ENCODE measurements around the gene SLC35A3.

SLC35A3 gene

GRCh38 chr1:100065183-100065968 is 95.6 kb downstream of the SLC35A3 start:
- no peak overlapping the region for H3K4me3 Mint-ChIP-seq

GRCh38 chr1:100065969-100066227 is 96.1 kb downstream of the SLC35A3 start:
- Mint-ChIP-seq H3K9me3 (no peaks in the 10 kb centered on the region), H3K27me3 (ENCODE audit: low read depth) (no peaks in the 10 kb centered on the region), H3K4me3 (no peak overlapping the region), H3K36me3 (ENCODE audit: low read depth) (peaks cover 44% of the 10 kb centered on the region), H3K4me1 (ENCODE audit: low read depth) (peaks cover 27% of the 10 kb centered on the region), H3K27ac (no peak overlapping the region)

More at GRCh38 chr1:100065183-100065968, 95.6 kb downstream of the SLC35A3 start:
- Mint-ChIP-seq H3K4me1 (ENCODE audit: low read depth) (peaks cover 27% of the 10 kb centered on the region), H3K27me3 (ENCODE audit: low read depth) (no peaks in the 10 kb centered on the region), H3K9me3 (no peaks in the 10 kb centered on the region), H3K27ac (no peak overlapping the region), H3K36me3 (ENCODE audit: low read depth) (peaks cover 46% of the 10 kb centered on the region)

GRCh38 chr1:100070201-100070939 is 100.6 kb downstream of the SLC35A3 start:
- H3K4me3 Mint-ChIP-seq = no peak overlapping the region
- no peaks in the 10 kb centered on the region for H3K9me3 Mint-ChIP-seq
- H3K27ac Mint-ChIP-seq = peak overlapping the region; percentile 42
- peaks cover 17% of the 10 kb centered on the region for H3K4me1 Mint-ChIP-seq (ENCODE audit: low read depth)
- H3K36me3 Mint-ChIP-seq (ENCODE audit: low read depth) = peaks cover 42% of the 10 kb centered on the region
- H3K27me3 Mint-ChIP-seq (ENCODE audit: low read depth) = no peaks in the 10 kb centered on the region

- Mint-ChIP-seq H3K4me3 (no peak overlapping the region), H3K9me3 (no peaks in the 10 kb centered on the region), H3K36me3 (ENCODE audit: low read depth) (peaks cover 42% of the 10 kb centered on the region), H3K27me3 (ENCODE audit: low read depth) (no peaks in the 10 kb centered on the region), H3K4me1 (ENCODE audit: low read depth) (peaks cover 24% of the 10 kb centered on the region), H3K27ac (no peak overlapping the region)
Observed at GRCh38 chr1:100073531-100073930, 103.7 kb downstream of the SLC35A3 start.

GRCh38 chr1:100074604-100075395 is 105.0 kb downstream of the SLC35A3 start:
- Mint-ChIP-seq H3K27me3 (ENCODE audit: low read depth) (no peaks in the 10 kb centered on the region), H3K36me3 (ENCODE audit: low read depth) (peaks cover 44% of the 10 kb centered on the region)

GRCh38 chr1:100075773-100076172 is 106.0 kb downstream of the SLC35A3 start:
- Mint-ChIP-seq H3K36me3 (ENCODE audit: low read depth) (peaks cover 39% of the 10 kb centered on the region), H3K4me1 (ENCODE audit: low read depth) (peaks cover 11% of the 10 kb centered on the region), H3K27me3 (ENCODE audit: low read depth) (no peaks in the 10 kb centered on the region), H3K4me3 (no peak overlapping the region), H3K27ac (no peak overlapping the region), H3K9me3 (no peaks in the 10 kb centered on the region)

More at GRCh38 chr1:100074604-100075395, 105.0 kb downstream of the SLC35A3 start:
- Mint-ChIP-seq H3K9me3 (no peaks in the 10 kb centered on the region), H3K4me3 (no peak overlapping the region), H3K4me1 (ENCODE audit: low read depth) (peaks cover 17% of the 10 kb centered on the region), H3K27ac (no peak overlapping the region)

GRCh38 chr1:100076319-100076718 is 106.5 kb downstream of the SLC35A3 start:
- Mint-ChIP-seq H3K36me3 (ENCODE audit: low read depth) (peaks cover 37% of the 10 kb centered on the region), H3K27me3 (ENCODE audit: low read depth) (no peaks in the 10 kb centered on the region), H3K9me3 (no peaks in the 10 kb centered on the region), H3K4me3 (no peak overlapping the region), H3K27ac (no peak overlapping the region), H3K4me1 (ENCODE audit: low read depth) (peaks cover 11% of the 10 kb centered on the region)

GRCh38 chr1:100076744-100077143 is 106.9 kb downstream of the SLC35A3 start:
- H3K9me3 Mint-ChIP-seq = no peaks in the 10 kb centered on the region
- H3K4me1 Mint-ChIP-seq (ENCODE audit: low read depth) = peaks cover 11% of the 10 kb centered on the region
- no peak overlapping the region for H3K27ac Mint-ChIP-seq
- no peaks in the 10 kb centered on the region for H3K27me3 Mint-ChIP-seq (ENCODE audit: low read depth)
- H3K36me3 Mint-ChIP-seq (ENCODE audit: low read depth) = peaks cover 33% of the 10 kb centered on the region
- H3K4me3 Mint-ChIP-seq = no peak overlapping the region

- Mint-ChIP-seq H3K9me3 (no peaks in the 10 kb centered on the region), H3K4me1 (ENCODE audit: low read depth) (peaks cover 11% of the 10 kb centered on the region), H3K27ac (no peak overlapping the region), H3K4me3 (no peak overlapping the region), H3K36me3 (ENCODE audit: low read depth) (peaks cover 29% of the 10 kb centered on the region), H3K27me3 (ENCODE audit: low read depth) (no peaks in the 10 kb centered on the region)
Observed at GRCh38 chr1:100077531-100077930, 107.7 kb downstream of the SLC35A3 start.

- Mint-ChIP-seq H3K27ac (no peak overlapping the region), H3K9me3 (no peaks in the 10 kb centered on the region), H3K4me1 (ENCODE audit: low read depth) (peaks cover 8% of the 10 kb centered on the region), H3K4me3 (no peak overlapping the region), H3K36me3 (ENCODE audit: low read depth) (peaks cover 25% of the 10 kb centered on the region), H3K27me3 (ENCODE audit: low read depth) (no peaks in the 10 kb centered on the region)
Observed at GRCh38 chr1:100080331-100080730, 110.5 kb downstream of the SLC35A3 start.
